Endothelial cell (in vitro differentiated cells): ENCODE measurements around the gene TANK. TPM values are rescaled to one million over a fixed set of nuclear protein-coding genes. Genes with fewer than 3 reads are reported as not detected.

Experiments used
- DNase-seq: peaks from one replicate; pipeline ENCODE4 v3.0.0; 2021; ENCODE audit warnings: low spot score
- H3K27ac Mint-ChIP-seq: one replicate; pipeline ENCODE4 v1.8.0; 2021; ENCODE audit warnings: mixed read lengths, inconsistent platforms; ENCODE audit not compliant: unreplicated experiment
- H3K27me3 Mint-ChIP-seq: one replicate; pipeline ENCODE4 v1.8.0; 2021; ENCODE audit warnings: mild to moderate bottlenecking, moderate library complexity, mixed read lengths, inconsistent platforms; ENCODE audit not compliant: unreplicated experiment
- H3K36me3 Mint-ChIP-seq: one replicate; pipeline ENCODE4 v1.8.0; 2021; ENCODE audit warnings: mild to moderate bottlenecking, low read depth, mixed read lengths, inconsistent platforms; ENCODE audit not compliant: unreplicated experiment
- H3K4me1 Mint-ChIP-seq: one replicate; pipeline ENCODE4 v1.8.0; 2021; ENCODE audit warnings: mild to moderate bottlenecking, mixed read lengths, inconsistent platforms; ENCODE audit not compliant: unreplicated experiment
- H3K4me3 Mint-ChIP-seq: one replicate; pipeline ENCODE4 v1.8.0; 2021; ENCODE audit warnings: mild to moderate bottlenecking, mixed read lengths, inconsistent platforms; ENCODE audit not compliant: unreplicated experiment
- H3K9me3 Mint-ChIP-seq: one replicate; pipeline ENCODE4 v1.8.0; 2021; ENCODE audit warnings: mixed read lengths, inconsistent platforms; ENCODE audit not compliant: unreplicated experiment
- CTCF ChIP-seq: fragments of 200-600 bp; sonication (generic); IDR thresholded peaks from one replicate; pipeline ENCODE4 v1.5.0; 2021; ENCODE audit warnings: antibody characterized with exemption; ENCODE audit not compliant: unreplicated experiment
- total RNA-seq: library from RNA; stranded (reverse); fragmentation: NEBNext Ultra II Directional; extraction: Animal tissue kit (Norgen Biotek cat#: 25700); gene quantifications from one replicate; pipeline ENCODE4 v1.2.1, GENCODE V29; 2021; ENCODE audit not compliant: unreplicated experiment

Gene TANK
- total RNA-seq, 1 donor from 2014 or later = 40.8 TPM

GRCh38 chr2:161283926-161284325 is 123.7 kb downstream of the TANK start:
- Mint-ChIP-seq H3K4me3 (no peak overlapping the region), H3K9me3 (no peaks in the 10 kb centered on the region), H3K36me3 (peaks cover 10% of the 10 kb centered on the region), H3K27ac (no peak overlapping the region), H3K4me1 (peaks cover 7% of the 10 kb centered on the region), H3K27me3 (peaks cover 3% of the 10 kb centered on the region)
- TF ChIP-seq CTCF = no peak
- DNase-seq = no peak

Other genes starting within 250 kb of the TANK start
- gene PSMD14, start 148.0 kb downstream of the TANK start, total RNA-seq = 52.6 TPM